Right ventricle myocardium superior (tissue), 1 donor: ENCODE measurements around the gene ZNF827. TPM values are rescaled to one million over a fixed set of nuclear protein-coding genes. Genes with fewer than 3 reads are reported as not detected.
A peak's percentile ranks its signal among the peaks of the same experiment; 100 is the strongest.

Experiments used
- ATAC-seq: fragments of 200-7000 bp; cut with Tn5 transposase; one replicate; pipeline ENCODE4 v1.9.1; 2020; ENCODE audit warnings: mild to moderate bottlenecking; ENCODE audit not compliant: poor library complexity
- DNase-seq: peaks from one replicate; pipeline ENCODE4 v3.0.0-alpha.2; 2020
- intact Hi-C: fragments of 100-400 bp; cut with DNase I; formaldehyde crosslinking; loops from one replicate; pipeline ENCODE4 v1.11.2; 2022
- total RNA-seq: library from RNA; stranded (reverse); fragmentation: NEBNext Ultra II Directional; extraction: Animal tissue kit (Norgen Biotek cat#: 25700); gene quantifications from one replicate; pipeline ENCODE4 v1.2.1, GENCODE V29; 2021
- donor health status: DM: no; HTN: yes; CAD: no; lungs with severe emphysema.

ZNF827 gene
- total RNA-seq, 1 donor from 2014 or later: 13.0 TPM

- no peak for DNase-seq
- intact Hi-C loops: no loop called here
- peak; percentile 40 for ATAC-seq
These were observed 59.9 kb downstream of the ZNF827 start for GRCh38 chr4:145878501-145879435.

- DNase-seq: no peak
- ATAC-seq: no peak
- intact Hi-C loops: no loop called here
These were observed 62.0 kb downstream of the ZNF827 start for GRCh38 chr4:145876531-145877180.

GRCh38 chr4:145873901-145874300, 64.7 kb downstream of the ZNF827 start:
- ATAC-seq (no peak), DNase-seq (no peak)
- intact Hi-C loops: no loop called here

GRCh38 chr4:145871209-145871608, 67.4 kb downstream of the ZNF827 start:
- no peak for ATAC-seq
- intact Hi-C loops: no loop called here
- DNase-seq: no peak

- DNase-seq (no peak), ATAC-seq (peak; percentile 62)
- intact Hi-C loops: no loop called here
These were observed 68.2 kb downstream of the ZNF827 start for GRCh38 chr4:145870155-145871020.

GRCh38 chr4:145868637-145869409, 69.8 kb downstream of the ZNF827 start:
- DNase-seq: no peak
- intact Hi-C loops: no loop called here
- ATAC-seq: no peak

GRCh38 chr4:145867406-145867805, 71.2 kb downstream of the ZNF827 start:
- no peak for ATAC-seq
- DNase-seq: no peak
- intact Hi-C loops: no loop called here

- intact Hi-C loops: no loop called here
- DNase-seq (no peak), ATAC-seq (no peak)
These were observed 71.6 kb downstream of the ZNF827 start for GRCh38 chr4:145866991-145867390.

GRCh38 chr4:145865274-145865941, 73.2 kb downstream of the ZNF827 start:
- ATAC-seq (no peak), DNase-seq (no peak)
- intact Hi-C loops: no loop called here

GRCh38 chr4:145863191-145863590, 75.4 kb downstream of the ZNF827 start:
- ATAC-seq (no peak), DNase-seq (no peak)
- intact Hi-C loops: no loop called here

GRCh38 chr4:145861336-145862318, 77.0 kb downstream of the ZNF827 start:
- intact Hi-C loops: no loop called here
- no peak for DNase-seq
- no peak for ATAC-seq

- no peak for ATAC-seq
- intact Hi-C loops: no loop called here
- DNase-seq: no peak
These were observed 77.7 kb downstream of the ZNF827 start for GRCh38 chr4:145860897-145861296.

GRCh38 chr4:145860446-145860845, 78.2 kb downstream of the ZNF827 start:
- intact Hi-C loops: no loop called here
- no peak for DNase-seq
- no peak for ATAC-seq

- no peak for ATAC-seq
- intact Hi-C loops: no loop called here
- no peak for DNase-seq
These were observed 78.7 kb downstream of the ZNF827 start for GRCh38 chr4:145859926-145860325.

- ATAC-seq (no peak), DNase-seq (no peak)
- intact Hi-C loops: no loop called here
These were observed 79.2 kb downstream of the ZNF827 start for GRCh38 chr4:145859426-145859825.

- ATAC-seq: peak; percentile 72
- no peak for DNase-seq
- intact Hi-C loops: no loop called here
These were observed 86.3 kb downstream of the ZNF827 start for GRCh38 chr4:145852256-145852839.
